ENCODE measurements around the gene MCC.
"Not testable (repeated sequence)": the region's sequence is repeated elsewhere in the genome, so short reads cannot be mapped to it uniquely, and the experiment has no call there.

MCC gene

GRCh38 chr5:113474100-113474728, 14.0 kb downstream of the MCC start:
- TF ChIP-seq POLR2A (IDR thresholded peaks at IDR 0.05; ENCODE audit: low read length) (no peak), GATA1 (IDR thresholded peaks at IDR 0.05; ENCODE audit: low read depth, low read length) (no peak)
- DNase-seq: no peak

GRCh38 chr5:113463032-113463431, 25.2 kb downstream of the MCC start:
- TF ChIP-seq GATA1 (IDR thresholded peaks at IDR 0.05; ENCODE audit: low read depth, low read length) (no peak), POLR2A (IDR thresholded peaks at IDR 0.05; ENCODE audit: low read length) (no peak)
- no peak for DNase-seq

- not testable (repeated sequence) for DNase-seq
Measured at GRCh38 chr5:113457106-113457505, 31.1 kb downstream of the MCC start.

- no peak for DNase-seq
- TF ChIP-seq GATA1 (IDR thresholded peaks at IDR 0.05; ENCODE audit: low read depth, low read length): no peak
- TF ChIP-seq POLR2A (IDR thresholded peaks at IDR 0.05; ENCODE audit: low read length): no peak
Measured at GRCh38 chr5:113452941-113453340, 35.3 kb downstream of the MCC start.

- TF ChIP-seq GATA1 (IDR thresholded peaks at IDR 0.05; ENCODE audit: low read depth, low read length) (no peak), POLR2A (IDR thresholded peaks at IDR 0.05; ENCODE audit: low read length) (no peak)
- no peak for DNase-seq
Measured at GRCh38 chr5:113451797-113452196, 36.5 kb downstream of the MCC start.

GRCh38 chr5:113450929-113451328, 37.3 kb downstream of the MCC start:
- no peak for DNase-seq
- TF ChIP-seq GATA1 (IDR thresholded peaks at IDR 0.05; ENCODE audit: low read depth, low read length): no peak
- no peak for TF ChIP-seq POLR2A (IDR thresholded peaks at IDR 0.05; ENCODE audit: low read length)

GRCh38 chr5:113450462-113450861, 37.8 kb downstream of the MCC start:
- no peak for TF ChIP-seq GATA1 (IDR thresholded peaks at IDR 0.05; ENCODE audit: low read depth, low read length)
- TF ChIP-seq POLR2A (IDR thresholded peaks at IDR 0.05; ENCODE audit: low read length): no peak
- DNase-seq: no peak

- TF ChIP-seq POLR2A (IDR thresholded peaks at IDR 0.05; ENCODE audit: low read length) (no peak), GATA1 (IDR thresholded peaks at IDR 0.05; ENCODE audit: low read depth, low read length) (no peak)
- no peak for DNase-seq
Measured at GRCh38 chr5:113448252-113448651, 40.0 kb downstream of the MCC start.

GRCh38 chr5:113447498-113448050, 40.7 kb downstream of the MCC start:
- TF ChIP-seq GATA1 (IDR thresholded peaks at IDR 0.05; ENCODE audit: low read depth, low read length): no peak
- no peak for TF ChIP-seq POLR2A (IDR thresholded peaks at IDR 0.05; ENCODE audit: low read length)
- no peak for DNase-seq

- no peak for DNase-seq
Measured at GRCh38 chr5:113446358-113446927, 41.8 kb downstream of the MCC start.

GRCh38 chr5:113437111-113437510, 51.1 kb downstream of the MCC start:
- no peak for TF ChIP-seq POLR2A (IDR thresholded peaks at IDR 0.05; ENCODE audit: low read length)
- TF ChIP-seq GATA1 (IDR thresholded peaks at IDR 0.05; ENCODE audit: low read depth, low read length): no peak

More at GRCh38 chr5:113446358-113446927, 41.8 kb downstream of the MCC start:
- no peak for TF ChIP-seq POLR2A (IDR thresholded peaks at IDR 0.05; ENCODE audit: low read length)
- no peak for TF ChIP-seq GATA1 (IDR thresholded peaks at IDR 0.05; ENCODE audit: low read depth, low read length)

GRCh38 chr5:113435575-113435974, 52.7 kb downstream of the MCC start:
- DNase-seq: no peak
- TF ChIP-seq GATA1 (IDR thresholded peaks at IDR 0.05; ENCODE audit: low read depth, low read length) (no peak), POLR2A (IDR thresholded peaks at IDR 0.05; ENCODE audit: low read length) (no peak)

More at GRCh38 chr5:113437111-113437510, 51.1 kb downstream of the MCC start:
- no peak for DNase-seq

- DNase-seq: no peak
- TF ChIP-seq GATA1 (IDR thresholded peaks at IDR 0.05; ENCODE audit: low read depth, low read length): no peak
- TF ChIP-seq POLR2A (IDR thresholded peaks at IDR 0.05; ENCODE audit: low read length): no peak
Measured at GRCh38 chr5:113434889-113435288, 53.4 kb downstream of the MCC start, which contains the start of gene TSSK1B. Gene TSSK1B (minus strand): TSS chr5:113434989. CDS start chr5:113434839, 150 bp downstream.

GRCh38 chr5:113433862-113434612, 54.2 kb downstream of the MCC start:
- no peak for TF ChIP-seq GATA1 (IDR thresholded peaks at IDR 0.05; ENCODE audit: low read depth, low read length)
- no peak for TF ChIP-seq POLR2A (IDR thresholded peaks at IDR 0.05; ENCODE audit: low read length)
- no peak for DNase-seq

Measured in erythroblast (primary cell).